HepG2 (cell line): ENCODE data around the gene GIPC3. TPM values are rescaled to one million over a fixed set of nuclear protein-coding genes. Genes with fewer than 3 reads are reported as not detected.
A peak's percentile ranks its signal among the peaks of the same experiment; 100 is the strongest.

Experiments
- CCDC6 ChIP-seq: sonication (generic); formaldehyde crosslinking; IDR thresholded peaks from 2 replicates; pipeline ENCODE4 v1.8.1; 2022; ENCODE audit warnings: mild to moderate bottlenecking, missing genetic modification reagents, moderate library complexity
- CENPT ChIP-seq: sonication (generic); formaldehyde crosslinking; IDR thresholded peaks from 2 replicates; pipeline ENCODE4 v1.8.0; 2022; ENCODE audit warnings: low read depth, mild to moderate bottlenecking, moderate library complexity, missing genetic modification reagents
- ELF3 ChIP-seq: IDR thresholded peaks from 2 replicates; pipeline ENCODE4 v1.6.1; 2016; ENCODE audit warnings: missing genetic modification reagents, missing compliant biosample characterization
- HNRNPK ChIP-seq: fragments of 200-400 bp; formaldehyde crosslinking; IDR thresholded peaks from 2 replicates; pipeline ENCODE4 v1.6.1; 2018; ENCODE audit warnings: low read length, low read depth, moderate library complexity, mild to moderate bottlenecking; ENCODE audit not compliant: poor library complexity, severe bottlenecking
- NBN ChIP-seq: fragments of 450-650 bp; conservative IDR thresholded peaks from 2 replicates; pipeline ENCODE4 v1.6.1; 2017
- PHF5A ChIP-seq: IDR thresholded peaks from one replicate; pipeline ENCODE4 v1.6.1; 2018; ENCODE audit warnings: low read depth, missing genetic modification reagents; ENCODE audit not compliant: unreplicated experiment
- REXO4 ChIP-seq: sonication (generic); formaldehyde crosslinking; IDR thresholded peaks from 2 replicates; pipeline ENCODE4 v1.8.0; 2022; ENCODE audit warnings: missing genetic modification reagents, mild to moderate bottlenecking, borderline replicate concordance
- ZFY ChIP-seq: sonication (generic); formaldehyde crosslinking; IDR thresholded peaks from 2 replicates; pipeline ENCODE4 v1.4.0; 2020; ENCODE audit warnings: missing genetic modification reagents
- ZNF256 ChIP-seq: sonication (generic); formaldehyde crosslinking; conservative IDR thresholded peaks from 2 replicates; pipeline ENCODE4 v1.4.0; 2020; ENCODE audit warnings: missing genetic modification reagents
- ZNF567 ChIP-seq: sonication (generic); formaldehyde crosslinking; IDR thresholded peaks from 2 replicates; pipeline ENCODE4 v1.8.1; 2023; ENCODE audit warnings: mild to moderate bottlenecking, missing genetic modification reagents, borderline replicate concordance
- ZNF737 ChIP-seq: sonication (generic); formaldehyde crosslinking; IDR thresholded peaks from 2 replicates; pipeline ENCODE4 v1.5.0; 2020; ENCODE audit warnings: missing genetic modification reagents, mild to moderate bottlenecking, borderline replicate concordance
- polyA plus RNA-seq, 8 experiments: library from polyadenylated mRNA; depleted of rRNA in 3 of 8; stranded (reverse) in 7 of 8; unstranded in 1 of 8; fragments of >200 nt; fragmentation: Illumina TruSeq in 4 of 8; extraction: Trizol in 4 of 8; gene quantifications; 2 replicates each; pipeline versions ENCODE4 v1.2.1 to v1.2.3, GENCODE V29; 2011 to 2016; ENCODE audit warnings: low read depth in 4 of 8, missing spikeins in 1 of 8, mixed read lengths in 1 of 8; ENCODE audit not compliant: insufficient read depth in 1 of 8
- total RNA-seq, 5 experiments: library from RNA; depleted of rRNA; stranded (reverse); fragments of >200 nt; fragmentation: Illumina TruSeq; extraction: Trizol; gene quantifications; 2 replicates each; pipeline ENCODE4 v1.2.3, GENCODE V29; 2016; ENCODE audit warnings: low read depth in 1 of 5
- TF ChIP-seq, protein P1 (sequence below), 2 experiments: sonication (generic) in 1 of 2; formaldehyde crosslinking in 1 of 2; IDR thresholded peaks; 2 replicates each; pipeline versions ENCODE4 v1.4.0 to v1.6.1; 2018 to 2020; ENCODE audit warnings: missing genetic modification reagents in 2 of 2, borderline replicate concordance in 1 of 2, low read depth in 1 of 2, mild to moderate bottlenecking in 1 of 2, missing biosample characterization in 1 of 2
- TF ChIP-seq, protein P2 (sequence below): sonication (generic); formaldehyde crosslinking; IDR thresholded peaks from 2 replicates; pipeline ENCODE4 v1.8.0; 2022; ENCODE audit warnings: mild to moderate bottlenecking, missing genetic modification reagents, borderline replicate concordance
- TF ChIP-seq, protein P3 (sequence below): conservative IDR thresholded peaks from 2 replicates; pipeline ENCODE4 v1.6.1; 2018; ENCODE audit warnings: missing genetic modification reagents
- TF ChIP-seq, protein P4 (sequence below): sonication (generic); formaldehyde crosslinking; IDR thresholded peaks from 2 replicates; pipeline ENCODE4 v1.9.0; 2021; ENCODE audit warnings: missing genetic modification reagents, borderline replicate concordance

GIPC3 gene
- total and polyA plus RNA-seq, 2 of the 13 experiments (the other 11 are each of a cell fraction or from before 2014, with no cell fraction given): 0.05 TPM; not detected in 1

DNA sequence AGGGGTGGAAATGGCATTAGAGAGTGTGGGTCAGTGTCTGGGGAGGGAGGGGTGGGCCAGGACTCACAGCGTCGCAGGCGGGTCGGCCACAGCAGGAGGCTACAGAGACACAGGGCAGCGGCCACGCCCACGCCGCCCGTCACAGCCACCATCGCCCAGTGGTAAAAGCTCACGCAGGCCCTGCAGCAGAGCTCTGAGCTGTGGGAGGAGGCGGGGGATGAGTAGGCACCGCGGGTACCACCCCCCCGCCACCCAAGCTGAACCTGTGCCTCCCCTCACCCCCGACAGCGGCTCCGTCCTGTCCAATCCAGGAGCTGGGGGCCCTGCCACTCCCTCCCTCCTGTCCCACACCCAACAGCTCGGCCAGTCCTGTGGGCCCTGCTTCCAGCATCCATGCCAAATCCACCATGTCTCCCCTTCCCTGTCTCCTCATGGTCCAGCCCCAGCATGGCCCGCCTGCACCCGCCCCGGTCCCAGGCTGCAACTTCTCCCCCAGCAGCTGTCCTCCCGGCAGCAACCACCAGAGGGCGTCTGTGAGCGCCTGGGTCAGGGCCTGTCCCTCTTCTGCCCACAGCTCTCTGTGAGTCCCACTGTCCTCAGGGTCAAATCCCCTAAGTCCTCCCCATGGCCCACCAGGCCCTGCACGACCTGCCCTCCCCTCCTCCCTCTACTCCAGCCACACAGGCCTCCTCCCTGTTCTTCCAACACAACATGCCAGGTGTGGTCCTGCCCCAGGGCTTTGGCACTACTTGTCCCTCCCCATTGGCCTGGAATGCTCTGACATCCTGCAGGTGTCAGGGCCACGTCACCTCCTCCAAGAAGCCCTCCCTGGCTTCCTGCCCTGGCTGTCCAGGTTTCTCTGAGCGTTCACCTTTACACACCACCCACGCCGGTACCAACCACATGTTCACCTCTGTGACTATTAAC lies 40.3 kb upstream of the GIPC3 start (continued):
- TF ChIP-seq, protein P1, sequence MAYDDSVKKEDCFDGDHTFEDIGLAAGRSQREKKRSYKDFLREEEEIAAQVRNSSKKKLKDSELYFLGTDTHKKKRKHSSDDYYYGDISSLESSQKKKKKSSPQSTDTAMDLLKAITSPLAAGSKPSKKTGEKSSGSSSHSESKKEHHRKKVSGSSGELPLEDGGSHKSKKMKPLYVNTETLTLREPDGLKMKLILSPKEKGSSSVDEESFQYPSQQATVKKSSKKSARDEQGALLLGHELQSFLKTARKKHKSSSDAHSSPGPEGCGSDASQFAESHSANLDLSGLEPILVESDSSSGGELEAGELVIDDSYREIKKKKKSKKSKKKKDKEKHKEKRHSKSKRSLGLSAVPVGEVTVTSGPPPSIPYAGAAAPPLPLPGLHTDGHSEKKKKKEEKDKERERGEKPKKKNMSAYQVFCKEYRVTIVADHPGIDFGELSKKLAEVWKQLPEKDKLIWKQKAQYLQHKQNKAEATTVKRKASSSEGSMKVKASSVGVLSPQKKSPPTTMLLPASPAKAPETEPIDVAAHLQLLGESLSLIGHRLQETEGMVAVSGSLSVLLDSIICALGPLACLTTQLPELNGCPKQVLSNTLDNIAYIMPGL (CRISPR knock-in tag; IDR thresholded peaks at IDR 0.05; ENCODE audit: borderline replicate concordance in 1 of 2, low read depth in 1 of 2): peak in 1 of 2 experiments; percentile 54; a peak in 1 of 4 replicates
- TF ChIP-seq ZFY (CRISPR knock-in tag): peak; percentile 26; the same call in 1 of the 2 replicates
- TF ChIP-seq, protein P2, sequence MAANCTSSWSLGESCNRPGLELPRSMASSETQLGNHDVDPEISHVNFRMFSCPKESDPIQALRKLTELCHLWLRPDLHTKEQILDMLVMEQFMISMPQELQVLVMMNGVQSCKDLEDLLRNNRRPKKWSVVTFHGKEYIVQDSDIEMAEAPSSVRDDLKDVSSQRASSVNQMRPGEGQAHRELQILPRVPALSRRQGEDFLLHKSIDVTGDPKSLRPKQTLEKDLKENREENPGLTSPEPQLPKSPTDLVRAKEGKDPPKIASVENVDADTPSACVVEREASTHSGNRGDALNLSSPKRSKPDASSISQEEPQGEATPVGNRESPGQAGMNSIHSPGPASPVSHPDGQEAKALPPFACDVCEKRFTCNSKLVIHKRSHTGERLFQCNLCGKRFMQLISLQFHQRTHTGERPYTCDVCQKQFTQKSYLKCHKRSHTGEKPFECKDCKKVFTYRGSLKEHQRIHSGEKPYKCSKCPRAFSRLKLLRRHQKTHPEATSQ (CRISPR knock-in tag): no peak
- TF ChIP-seq, protein P3, sequence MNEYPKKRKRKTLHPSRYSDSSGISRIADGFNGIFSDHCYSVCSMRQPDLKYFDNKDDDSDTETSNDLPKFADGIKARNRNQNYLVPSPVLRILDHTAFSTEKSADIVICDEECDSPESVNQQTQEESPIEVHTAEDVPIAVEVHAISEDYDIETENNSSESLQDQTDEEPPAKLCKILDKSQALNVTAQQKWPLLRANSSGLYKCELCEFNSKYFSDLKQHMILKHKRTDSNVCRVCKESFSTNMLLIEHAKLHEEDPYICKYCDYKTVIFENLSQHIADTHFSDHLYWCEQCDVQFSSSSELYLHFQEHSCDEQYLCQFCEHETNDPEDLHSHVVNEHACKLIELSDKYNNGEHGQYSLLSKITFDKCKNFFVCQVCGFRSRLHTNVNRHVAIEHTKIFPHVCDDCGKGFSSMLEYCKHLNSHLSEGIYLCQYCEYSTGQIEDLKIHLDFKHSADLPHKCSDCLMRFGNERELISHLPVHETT (CRISPR knock-in tag): no peak
- TF ChIP-seq, protein P4, sequence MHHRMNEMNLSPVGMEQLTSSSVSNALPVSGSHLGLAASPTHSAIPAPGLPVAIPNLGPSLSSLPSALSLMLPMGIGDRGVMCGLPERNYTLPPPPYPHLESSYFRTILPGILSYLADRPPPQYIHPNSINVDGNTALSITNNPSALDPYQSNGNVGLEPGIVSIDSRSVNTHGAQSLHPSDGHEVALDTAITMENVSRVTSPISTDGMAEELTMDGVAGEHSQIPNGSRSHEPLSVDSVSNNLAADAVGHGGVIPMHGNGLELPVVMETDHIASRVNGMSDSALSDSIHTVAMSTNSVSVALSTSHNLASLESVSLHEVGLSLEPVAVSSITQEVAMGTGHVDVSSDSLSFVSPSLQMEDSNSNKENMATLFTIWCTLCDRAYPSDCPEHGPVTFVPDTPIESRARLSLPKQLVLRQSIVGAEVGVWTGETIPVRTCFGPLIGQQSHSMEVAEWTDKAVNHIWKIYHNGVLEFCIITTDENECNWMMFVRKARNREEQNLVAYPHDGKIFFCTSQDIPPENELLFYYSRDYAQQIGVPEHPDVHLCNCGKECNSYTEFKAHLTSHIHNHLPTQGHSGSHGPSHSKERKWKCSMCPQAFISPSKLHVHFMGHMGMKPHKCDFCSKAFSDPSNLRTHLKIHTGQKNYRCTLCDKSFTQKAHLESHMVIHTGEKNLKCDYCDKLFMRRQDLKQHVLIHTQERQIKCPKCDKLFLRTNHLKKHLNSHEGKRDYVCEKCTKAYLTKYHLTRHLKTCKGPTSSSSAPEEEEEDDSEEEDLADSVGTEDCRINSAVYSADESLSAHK (CRISPR knock-in tag): no peak
- no peak for TF ChIP-seq REXO4 (CRISPR knock-in tag)
- peak; percentile 32 for TF ChIP-seq HNRNPK
- no peak for TF ChIP-seq ZNF567 (CRISPR knock-in tag)
- TF ChIP-seq ZNF256: no peak
- peak; percentile 48 for TF ChIP-seq PHF5A (CRISPR knock-in tag)
- TF ChIP-seq NBN: no peak
- TF ChIP-seq ELF3: 0 out of 2 replicates have a peak, but pooled peaks have one; percentile 20
- TF ChIP-seq CCDC6 (CRISPR knock-in tag): no peak
- TF ChIP-seq CENPT: 0 out of 2 replicates have a peak, but pooled peaks have one; percentile 34
- TF ChIP-seq ZNF737 (CRISPR knock-in tag): no peak
